ENCODE data around the gene ZNF496.
"Not testable (repeated sequence)": the region's sequence is repeated elsewhere in the genome, so short reads cannot be mapped to it uniquely, and the experiment has no call there.

The ZNF496 gene

DNA sequence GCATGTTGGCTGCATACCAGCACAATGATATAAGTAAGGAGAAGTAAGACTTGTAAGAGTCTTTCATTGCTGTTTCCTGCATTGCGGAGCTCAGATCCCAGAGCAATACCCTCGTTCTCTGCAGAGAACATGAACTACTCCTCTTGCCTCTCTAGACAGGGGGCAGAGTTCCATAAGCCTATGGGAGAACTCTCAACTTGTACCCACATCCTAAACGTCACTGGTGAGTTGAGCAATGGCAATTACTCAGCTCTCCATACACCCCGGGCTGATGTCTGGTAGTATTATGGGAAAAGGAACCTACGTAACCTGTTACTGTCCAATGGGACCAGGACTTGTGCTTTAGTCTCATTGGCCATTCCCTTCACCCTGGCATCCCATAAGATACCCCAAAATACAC is 27.3 kb upstream of the ZNF496 start:
- DNase-seq: no peak

DNA sequence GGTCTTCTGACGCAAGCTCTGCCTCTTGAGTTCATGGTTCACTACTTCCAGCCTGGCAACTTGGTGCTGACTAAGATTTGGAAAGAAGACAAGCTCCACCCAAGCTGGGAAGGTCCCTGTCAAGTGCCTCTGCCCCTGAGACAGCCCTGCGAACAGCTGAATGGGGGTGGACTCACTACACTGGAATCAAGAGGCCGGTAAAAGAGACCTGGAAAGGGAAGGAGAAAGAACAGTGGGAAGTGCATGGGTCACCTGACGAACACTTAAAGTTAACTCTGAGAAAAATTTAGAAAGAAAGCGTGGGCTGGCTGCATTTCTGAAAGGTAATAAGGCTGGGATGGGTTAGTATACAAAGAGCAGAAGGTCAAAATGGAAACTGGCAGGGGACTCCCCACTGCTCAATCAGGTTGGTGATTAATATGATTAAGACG is 26.1 kb upstream of the ZNF496 start:
- DNase-seq: no peak

GRCh38 chr1:247357052-247357780 is 25.5 kb upstream of the ZNF496 start:
- DNase-seq: no peak

DNA sequence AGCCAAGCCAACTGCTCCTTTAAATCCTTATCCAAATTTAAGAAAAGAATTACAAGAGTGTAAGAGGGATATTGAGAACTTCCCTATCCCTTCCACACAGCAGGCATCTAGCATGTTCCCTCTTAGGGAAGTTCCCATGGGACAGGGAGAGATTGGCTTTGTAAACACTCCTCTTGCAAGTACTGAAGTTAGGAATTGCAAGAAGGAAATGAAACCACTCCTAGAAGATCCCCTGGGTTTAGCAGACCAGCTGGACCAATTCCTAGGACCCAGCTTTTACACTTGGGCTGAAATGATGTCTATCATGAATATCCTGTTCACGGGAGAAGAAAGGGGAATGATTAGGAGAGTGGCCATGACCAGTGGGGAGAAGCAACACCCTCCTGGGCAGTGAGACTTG is 23.5 kb upstream of the ZNF496 start:
- not testable (repeated sequence) for DNase-seq

DNA sequence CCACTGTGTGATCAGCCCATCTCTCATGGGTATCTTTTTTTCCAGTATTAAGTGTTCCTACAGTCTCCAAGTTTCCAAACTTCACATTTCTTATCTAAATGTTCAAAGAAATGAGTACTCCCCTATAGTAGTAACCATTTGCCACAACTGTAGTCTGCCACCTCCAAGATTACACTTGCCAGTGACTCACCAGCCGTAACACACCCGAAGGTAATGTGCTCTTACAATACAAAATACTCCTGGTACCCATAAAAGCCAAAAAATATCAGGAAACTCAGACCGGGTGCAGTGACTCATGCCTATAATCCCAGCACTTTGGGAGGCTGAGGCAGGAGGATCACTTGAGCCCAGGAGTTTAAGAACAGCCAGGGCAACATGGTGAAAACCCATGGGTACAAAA is 20.5 kb upstream of the ZNF496 start:
- DNase-seq: no peak

GRCh38 chr1:247350587-247350986 is 18.9 kb upstream of the ZNF496 start:
- no peak for DNase-seq

- DNase-seq: no peak
Observed at GRCh38 chr1:247347477-247348222, 16.0 kb upstream of the ZNF496 start.

DNA sequence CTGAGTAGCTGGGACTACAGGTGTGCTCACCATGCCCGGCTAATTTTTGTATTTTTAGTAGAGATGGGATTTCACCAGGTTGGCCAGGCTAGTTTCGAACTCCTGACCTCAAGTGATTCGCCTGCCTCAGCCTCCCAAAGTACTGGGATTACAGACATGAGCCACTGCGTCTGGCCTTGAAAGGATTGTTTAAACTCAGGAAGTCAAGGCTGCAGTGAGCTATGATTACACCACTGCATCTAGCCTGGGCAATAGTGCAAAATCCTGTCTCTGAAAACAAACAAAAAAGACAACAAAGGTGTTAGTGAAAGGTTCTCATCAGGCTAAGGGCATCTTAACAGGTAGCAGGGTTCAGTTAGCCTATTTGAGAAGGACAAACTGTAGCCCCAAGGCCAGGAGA is 14.2 kb upstream of the ZNF496 start:
- no peak for DNase-seq

DNA sequence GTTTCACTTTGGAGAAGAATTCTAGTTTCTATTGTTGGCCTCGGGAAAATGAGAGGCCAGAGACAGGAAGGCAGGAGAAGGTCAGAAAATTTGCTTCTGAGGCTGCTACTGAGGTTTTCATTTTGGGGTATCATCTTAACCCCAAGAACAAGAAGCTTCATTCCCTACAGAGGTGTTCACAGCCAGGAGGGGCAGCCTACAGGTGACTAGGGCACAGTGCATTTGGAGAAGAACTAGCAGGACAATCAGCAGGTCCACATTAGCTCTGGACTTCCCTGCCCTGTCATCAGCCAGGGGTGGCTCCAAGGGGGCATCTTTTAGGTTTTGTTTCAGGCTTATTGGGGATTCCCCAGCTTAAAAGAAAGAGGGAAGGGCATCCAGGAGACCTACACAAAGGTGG is 12.1 kb upstream of the ZNF496 start:
- no peak for DNase-seq

DNA sequence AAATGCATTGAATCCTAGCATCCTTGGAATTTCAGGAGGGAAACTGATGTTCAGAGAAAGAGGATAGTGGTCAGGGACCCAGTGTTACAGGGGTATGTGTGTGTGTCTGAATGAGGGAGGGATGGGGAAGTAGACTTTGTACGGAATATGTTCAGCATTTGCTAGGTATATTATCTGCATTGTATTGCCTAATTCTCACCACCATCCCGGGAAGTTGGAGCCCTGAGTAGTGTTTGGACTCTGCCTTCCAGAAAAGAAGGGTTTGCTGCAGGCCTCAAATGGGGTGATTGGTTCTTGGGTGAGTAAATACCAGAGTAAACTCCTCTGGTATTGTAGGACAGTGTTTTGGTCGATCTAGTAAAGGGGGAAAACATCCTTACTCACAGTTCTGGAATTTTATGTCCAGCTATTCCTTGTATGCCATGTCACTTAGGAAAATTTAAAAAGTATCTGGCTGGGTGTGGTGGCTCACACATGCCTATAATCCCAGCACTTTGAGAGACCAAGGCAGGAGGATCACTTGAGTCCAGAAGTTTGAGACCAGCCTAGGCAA is 7.1 kb upstream of the ZNF496 start:
- DNase-seq: no peak

DNA sequence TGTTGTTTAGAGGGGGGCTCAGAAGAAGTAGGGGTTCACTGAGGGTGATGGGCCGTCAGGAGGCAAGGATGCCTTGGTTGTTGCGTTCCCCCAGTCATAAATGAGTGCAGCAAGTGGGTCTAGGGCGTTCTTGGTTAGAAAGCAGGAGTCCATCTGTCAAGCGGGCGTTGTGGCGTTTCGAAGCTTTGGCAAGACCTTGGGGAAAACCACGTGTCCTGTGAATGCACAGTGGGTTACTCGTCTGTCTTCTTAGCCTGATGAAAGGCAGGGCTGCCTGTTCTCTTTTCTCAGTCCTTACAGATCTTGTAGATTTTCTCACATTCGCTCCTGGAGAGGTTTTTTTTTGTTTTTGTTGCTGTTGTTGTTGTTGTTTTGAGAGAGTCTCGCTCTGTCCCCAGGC is 6.3 kb upstream of the ZNF496 start:
- DNase-seq: no peak

DNA sequence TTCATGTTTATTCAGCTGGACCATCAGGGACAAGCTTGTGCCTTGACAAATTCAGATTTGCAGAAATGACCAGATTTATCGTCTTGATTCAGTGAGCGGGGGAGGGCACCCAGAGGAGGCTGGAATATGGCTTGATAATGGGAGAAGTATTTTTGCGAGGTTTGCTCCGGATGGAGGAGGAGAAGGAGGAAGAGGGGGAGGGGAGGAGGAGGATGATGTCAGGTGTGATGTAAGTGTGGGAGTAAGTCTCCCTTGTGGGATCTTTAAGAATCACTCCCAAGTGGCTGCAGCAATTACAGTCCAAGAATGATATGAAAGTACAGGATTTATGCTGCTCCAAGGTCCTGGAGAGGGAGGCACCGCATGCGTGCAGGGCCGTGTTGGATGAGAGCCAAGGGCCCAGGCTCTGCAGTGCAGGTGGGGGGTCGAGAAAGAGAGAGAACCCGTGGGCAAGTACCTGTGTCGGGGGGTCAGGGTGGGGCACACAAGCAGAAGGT is 5.6 kb upstream of the ZNF496 start:
- DNase-seq: no peak

GRCh38 chr1:247336390-247336789 is 4.7 kb upstream of the ZNF496 start:
- DNase-seq: no peak

- DNase-seq: no peak
Observed at GRCh38 chr1:247335882-247336281, 4.2 kb upstream of the ZNF496 start.

DNA sequence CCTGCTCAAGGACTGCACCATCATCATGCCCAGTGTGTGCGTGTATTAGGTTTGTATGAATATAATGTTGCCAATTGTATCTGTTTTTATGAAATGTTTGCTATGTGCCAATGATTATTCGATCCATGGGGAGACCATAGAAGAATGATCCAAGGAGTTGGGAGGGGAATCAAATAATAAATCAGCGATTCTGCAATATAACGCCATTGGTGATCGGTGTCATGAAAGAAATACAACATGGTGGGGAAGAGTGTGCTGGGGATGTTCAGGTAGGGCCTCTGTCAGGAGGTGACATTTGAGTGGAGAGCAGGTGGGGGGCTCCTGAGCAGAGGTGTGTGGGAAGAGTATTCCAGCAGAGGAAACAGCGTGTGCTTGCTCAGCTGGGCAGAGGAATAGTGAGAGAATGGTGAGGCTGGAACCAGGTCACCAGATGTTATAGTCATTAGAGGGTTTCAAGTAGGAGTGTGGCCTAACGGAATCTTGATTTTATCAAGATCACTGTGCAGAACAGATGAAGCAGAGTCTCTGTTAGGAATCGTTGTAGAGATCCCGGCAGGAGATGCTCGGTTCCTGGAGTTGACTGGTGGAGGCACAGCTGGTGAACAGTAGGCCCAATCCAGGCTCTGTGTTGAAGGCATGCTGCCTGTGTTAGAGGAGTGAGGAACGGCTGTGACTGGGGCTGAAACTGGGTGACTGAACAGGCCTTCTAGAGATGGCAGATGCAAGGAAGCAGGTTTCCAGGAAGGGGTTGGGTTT is 2.9 kb upstream of the ZNF496 start:
- DNase-seq: no peak

DNA sequence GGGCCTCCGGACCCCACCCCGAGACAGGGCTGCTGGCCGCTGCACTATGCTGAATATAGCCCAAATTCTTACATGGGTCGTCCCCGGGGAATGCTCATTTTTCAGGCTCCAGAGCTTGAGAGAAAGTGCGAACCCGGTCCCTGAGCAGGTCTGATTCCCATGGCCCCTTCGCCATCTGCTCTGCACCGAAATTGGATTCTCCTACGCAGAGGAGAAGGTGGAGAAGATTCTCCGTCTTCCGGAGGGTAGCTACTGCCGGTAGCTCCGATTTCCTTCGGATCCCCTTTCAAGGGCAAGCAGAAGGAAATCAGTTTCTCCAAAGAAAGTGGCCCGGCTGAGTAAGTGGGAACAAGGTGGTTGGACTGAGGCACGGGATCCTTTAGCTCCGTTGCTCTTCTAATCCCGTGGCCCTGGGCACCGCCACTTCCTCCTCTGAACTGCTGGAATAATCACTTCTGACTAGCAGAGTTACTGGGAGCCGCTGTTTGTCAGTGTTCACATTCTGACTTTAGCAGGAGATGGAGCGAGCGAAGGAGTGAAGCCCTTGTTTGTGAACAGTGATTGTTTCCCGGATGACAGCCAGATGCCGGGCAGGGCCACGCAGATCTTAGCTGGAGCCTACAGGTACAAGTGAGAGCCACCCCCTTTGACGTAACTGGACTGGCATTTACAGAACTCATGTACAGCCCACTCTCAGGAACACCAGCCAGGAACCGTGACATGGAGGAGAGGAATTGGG is 1.1 kb upstream of the ZNF496 start:
- DNase-seq: no peak

DNA sequence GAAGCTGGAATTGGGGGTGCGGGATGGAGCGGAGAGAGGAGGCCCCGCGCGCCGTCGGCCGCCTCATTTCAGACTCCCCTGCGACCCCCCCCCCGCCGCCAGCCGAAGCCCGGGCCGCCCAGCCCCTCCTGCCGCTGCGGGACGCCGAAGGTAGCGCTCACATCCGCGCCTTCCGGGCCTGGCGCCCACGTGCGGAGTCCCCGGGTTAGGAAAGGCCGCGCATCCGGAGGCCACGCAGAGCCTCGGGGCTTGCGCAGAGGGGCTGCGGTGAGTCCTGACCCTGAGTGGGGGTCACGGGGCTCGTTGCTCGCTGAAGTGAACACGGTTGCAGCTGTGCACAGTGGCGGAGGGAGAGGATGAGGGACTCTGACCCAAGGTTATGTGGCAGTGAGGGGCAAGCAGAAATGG is 552 bp upstream of the ZNF496 start:
- DNase-seq: no peak

- no peak for DNase-seq
Observed at GRCh38 chr1:247331172-247331524, 519 bp downstream of the ZNF496 start.

DNA sequence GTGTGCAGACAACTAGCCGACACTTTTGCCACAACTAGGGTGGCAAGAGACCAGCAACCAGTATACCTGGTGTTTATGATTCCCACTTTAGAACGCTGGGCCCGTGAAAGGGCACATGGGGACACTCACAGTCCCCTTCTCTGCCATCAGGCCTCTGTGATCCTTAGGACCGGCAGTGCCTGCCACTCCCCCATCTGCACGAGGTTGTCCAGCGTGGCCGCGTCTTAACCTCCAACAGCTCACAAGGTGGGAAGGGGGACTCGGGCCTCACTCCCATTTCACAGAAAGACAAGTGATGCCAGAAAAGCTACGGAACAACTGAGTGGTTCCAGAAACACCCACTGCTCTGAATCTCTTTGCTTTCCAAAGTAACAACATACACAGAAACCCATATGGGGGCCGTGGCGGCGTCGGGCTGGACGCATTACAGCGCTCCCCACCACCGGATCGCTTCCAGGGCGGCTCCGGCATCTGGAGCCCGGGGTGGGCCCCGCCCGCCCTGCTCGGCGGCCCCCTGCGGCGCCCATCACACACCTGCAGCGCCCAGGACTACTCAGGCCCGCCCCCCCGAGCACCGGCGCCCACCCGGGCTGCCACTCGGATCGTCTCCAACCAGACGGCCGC is 1.0 kb downstream of the ZNF496 start:
- no peak for DNase-seq

- DNase-seq: no peak
Observed at GRCh38 chr1:247329097-247329617, 2.5 kb downstream of the ZNF496 start.

DNA sequence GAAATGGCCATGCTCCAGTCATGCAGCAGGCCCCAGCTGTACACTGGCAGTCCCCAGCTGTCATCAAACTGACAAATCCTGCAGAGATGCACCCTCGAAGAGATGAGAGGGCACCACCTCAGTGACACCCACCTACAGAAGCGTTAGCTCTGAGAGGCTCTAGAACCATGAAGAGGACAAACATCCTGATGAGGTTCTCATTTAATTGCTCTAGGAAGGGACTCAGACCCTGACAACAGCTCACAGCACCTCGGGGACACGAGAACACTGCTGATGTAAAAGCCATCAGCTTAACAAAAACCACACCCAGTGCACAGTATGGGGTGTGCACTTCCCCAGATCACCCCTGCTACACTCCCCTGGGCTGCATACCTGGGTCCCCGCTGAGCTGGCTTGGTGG is 3.4 kb downstream of the ZNF496 start:
- DNase-seq: no peak
